Lower lobe of right lung (tissue), 2 donors: ENCODE data around the gene PIP5K1B. TPM values are rescaled to one million over a fixed set of nuclear protein-coding genes. Genes with fewer than 3 reads are reported as not detected.

ENCODE experiments used
- ATAC-seq, 2 donors: fragments of 200-7000 bp; cut with Tn5 transposase; one replicate each; pipeline ENCODE4 v1.9.1; 2020 to 2022; ENCODE audit warnings: mild to moderate bottlenecking in 2 of 2, moderate library complexity in 2 of 2
- DNase-seq: peaks from one replicate; pipeline ENCODE4 v3.0.0-alpha.2; 2020
- H3K27ac ChIP-seq: fragments of 200-600 bp; one replicate; pipeline ENCODE4 v1.8.0; 2022
- H3K27me3 ChIP-seq: fragments of 200-600 bp; one replicate; pipeline ENCODE4 v1.8.0; 2022; ENCODE audit warnings: low read depth
- H3K36me3 ChIP-seq: fragments of 200-600 bp; one replicate; pipeline ENCODE4 v1.8.0; 2022; ENCODE audit warnings: mild to moderate bottlenecking
- H3K4me1 ChIP-seq: fragments of 200-600 bp; one replicate; pipeline ENCODE4 v1.8.0; 2022
- H3K4me3 ChIP-seq: fragments of 200-600 bp; one replicate; pipeline ENCODE4 v1.8.0; 2022; ENCODE audit warnings: mild to moderate bottlenecking
- H3K9me3 ChIP-seq: fragments of 200-600 bp; one replicate; pipeline ENCODE4 v1.8.0; 2022
- CTCF ChIP-seq: fragments of 200-600 bp; IDR thresholded peaks from one replicate; pipeline ENCODE4 v1.8.0; 2022; ENCODE audit warnings: antibody characterized with exemption, mild to moderate bottlenecking
- intact Hi-C: fragments of 100-400 bp; cut with DNase I; formaldehyde crosslinking; loops from one replicate; pipeline ENCODE4 v1.11.0; 2022
- long read RNA-seq: library from polyadenylated mRNA; unstranded; transcript quantifications from one replicate; pipeline ENCODE4 v2.0.0, GENCODE V29; 2021
- total RNA-seq: library from RNA; stranded (reverse); fragmentation: NEBNext Ultra II Directional; extraction: Animal tissue kit (Norgen Biotek cat#: 25700); gene quantifications from one replicate; pipeline ENCODE4 v1.2.1, GENCODE V29; 2021
- donor health status: DM: no; HTN: yes; CAD: no; lungs with severe emphysema.

PIP5K1B gene
- 35.9 TPM for total RNA-seq
- long read RNA-seq, partial matches to known transcripts, result 3 of 26 reads
- long read RNA-seq, other reads (novel, unspliced or antisense), result 21 of 26 reads

- intact Hi-C loops, result no loop called here
- Histone ChIP-seq H3K27ac (peak within 1 kb of the TSS; percentile 88), H3K36me3 (no peaks in the 10 kb centered on the region), H3K4me1 (peaks cover 45% of the 10 kb centered on the region), H3K9me3 (no peaks in the 10 kb centered on the region), H3K4me3 (peak within 1 kb of the TSS; percentile 73), H3K27me3 (peaks cover 4% of the 10 kb centered on the region)
- TF ChIP-seq CTCF, result peak; percentile 17
- DNase-seq (peak; percentile 90), ATAC-seq (peak; percentile 95)
Observed at GRCh38 chr9:68704814-68705530, at the start of gene PIP5K1B. PIP5K1B (plus strand) TSS chr9:68705240; CDS start chr9:68822615, 117,375 bp downstream.

GRCh38 chr9:68664036-68664435 lies 41.0 kb upstream of the PIP5K1B start:
- no peaks in the 10 kb centered on the region for H3K4me1 ChIP-seq
- H3K9me3 ChIP-seq, result no peaks in the 10 kb centered on the region
- DNase-seq, result no peak
- H3K27ac ChIP-seq, result no peak overlapping the region
- H3K36me3 ChIP-seq, result no peaks in the 10 kb centered on the region
- no peak overlapping the region for H3K4me3 ChIP-seq
- no peak for TF ChIP-seq CTCF
- ATAC-seq, result no peak
- intact Hi-C loops, result no loop called here
- no peaks in the 10 kb centered on the region for H3K27me3 ChIP-seq

- no peaks in the 10 kb centered on the region for H3K36me3 ChIP-seq
- ATAC-seq, result no peak
- TF ChIP-seq CTCF, result no peak
- no peaks in the 10 kb centered on the region for H3K4me1 ChIP-seq
- H3K27me3 ChIP-seq, result no peaks in the 10 kb centered on the region
- intact Hi-C loops, result no loop called here
- no peaks in the 10 kb centered on the region for H3K9me3 ChIP-seq
- DNase-seq, result no peak
- H3K4me3 ChIP-seq, result no peak overlapping the region
- H3K27ac ChIP-seq, result no peak overlapping the region
Observed at GRCh38 chr9:68668127-68668526, 36.9 kb upstream of the PIP5K1B start.

- H3K4me1 ChIP-seq, result no peaks in the 10 kb centered on the region
- no peak for DNase-seq
- H3K9me3 ChIP-seq, result no peaks in the 10 kb centered on the region
- TF ChIP-seq CTCF, result no peak
- H3K27me3 ChIP-seq, result no peaks in the 10 kb centered on the region
- ATAC-seq, result peak in 1 of 2 donors; percentile 49
- intact Hi-C loops, result no loop called here
- H3K4me3 ChIP-seq, result no peak overlapping the region
- H3K36me3 ChIP-seq, result no peaks in the 10 kb centered on the region
- no peak overlapping the region for H3K27ac ChIP-seq
Observed at GRCh38 chr9:68669218-68669617, 35.8 kb upstream of the PIP5K1B start.

GRCh38 chr9:68672215-68672614 lies 32.8 kb upstream of the PIP5K1B start:
- Histone ChIP-seq H3K27ac (no peak overlapping the region), H3K4me3 (no peak overlapping the region), H3K36me3 (no peaks in the 10 kb centered on the region), H3K27me3 (peaks cover under 1% of the 10 kb centered on the region), H3K9me3 (no peaks in the 10 kb centered on the region), H3K4me1 (no peaks in the 10 kb centered on the region)
- no peak for DNase-seq
- intact Hi-C loops, result no loop called here
- TF ChIP-seq CTCF, result no peak
- no peak for ATAC-seq
